Neuron (in vitro differentiated cells): ENCODE data around the gene EXTL1.

ENCODE experiments used
- H2AFZ ChIP-seq: one replicate; pipeline ENCODE4 v1.6.1; 2013; ENCODE audit warnings: low read depth, mild to moderate bottlenecking, inconsistent platforms, low read length, moderate library complexity
- H3K27me3 ChIP-seq: one replicate; pipeline ENCODE4 v1.6.1; 2013; ENCODE audit warnings: low read length; ENCODE audit not compliant: insufficient read depth
- H3K36me3 ChIP-seq: one replicate; pipeline ENCODE4 v1.6.1; 2013; ENCODE audit warnings: low read length; ENCODE audit not compliant: insufficient read depth
- H3K4me1 ChIP-seq: one replicate; pipeline ENCODE4 v1.6.1; 2013; ENCODE audit warnings: low read length; ENCODE audit not compliant: insufficient read depth
- H3K4me3 ChIP-seq: 2 replicates; pipeline ENCODE4 v1.5.1; 2013; ENCODE audit warnings: mild to moderate bottlenecking, low read length, moderate library complexity
- H3K9me3 ChIP-seq: one replicate; pipeline ENCODE4 v1.6.1; 2013; ENCODE audit warnings: low read length

EXTL1 gene

DNA sequence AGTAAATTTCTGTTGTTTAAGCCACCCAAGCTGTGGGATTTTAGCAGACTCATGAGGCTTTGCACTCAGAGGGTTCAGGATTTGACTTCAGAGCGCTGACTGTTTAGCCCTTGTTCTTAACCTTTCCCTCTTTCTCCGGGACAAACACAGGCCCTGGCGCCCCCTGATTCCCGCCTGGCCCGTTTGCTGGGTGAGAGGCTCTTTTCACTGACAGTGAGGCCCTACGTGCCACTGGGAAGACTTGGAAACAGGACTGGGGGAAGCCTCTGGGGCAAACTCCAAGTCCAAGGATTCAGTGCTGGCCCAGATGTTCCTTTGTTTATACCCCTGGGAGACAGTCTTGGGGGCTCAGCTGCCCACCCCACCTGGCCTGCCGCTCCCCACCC lies 57.6 kb downstream of the EXTL1 start:
- H3K27me3 ChIP-seq: peaks cover 11% of the 10 kb centered on the region
- no peaks in the 10 kb centered on the region for H3K4me1 ChIP-seq

DNA sequence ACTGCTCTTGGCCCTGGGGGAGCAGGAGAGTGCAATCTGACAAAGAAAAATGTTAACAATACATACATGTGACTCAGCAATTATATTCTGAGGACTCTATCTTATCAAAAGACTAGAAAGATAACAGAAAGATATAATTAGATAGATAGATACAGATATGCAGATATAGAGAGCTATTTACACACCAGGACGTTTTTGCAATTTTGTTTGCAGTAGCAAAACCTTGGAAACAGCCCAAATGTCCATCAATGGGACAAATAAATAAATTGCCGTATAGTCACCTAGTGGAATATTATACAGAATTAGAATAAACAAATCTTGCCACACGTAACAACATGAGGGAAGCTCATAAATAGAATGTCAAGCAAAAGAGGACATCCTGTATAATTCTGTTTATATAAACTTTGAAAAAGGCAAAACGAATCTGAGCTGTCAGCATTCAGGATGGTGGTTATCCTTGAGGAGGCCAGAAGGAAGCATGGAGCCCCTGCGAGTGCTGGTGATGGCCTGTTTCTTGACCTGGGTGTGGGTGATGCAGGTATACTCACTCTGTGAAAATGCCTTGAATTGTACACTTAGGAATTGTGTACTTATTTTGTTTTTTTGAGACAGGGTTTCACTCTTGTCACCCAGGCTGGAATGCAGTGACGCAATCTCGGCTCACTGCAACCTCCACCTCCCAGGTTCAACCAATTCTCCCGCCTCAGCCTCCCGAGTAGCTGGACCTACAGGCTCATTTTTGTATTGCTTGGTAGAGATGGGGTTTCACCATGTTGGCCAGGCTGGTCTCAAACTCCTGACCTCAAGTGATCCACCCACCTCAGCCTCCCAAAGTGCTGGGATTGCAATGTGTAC lies 58.6 kb downstream of the EXTL1 start:
- no peaks in the 10 kb centered on the region for H3K36me3 ChIP-seq
- H2AFZ ChIP-seq: no peak overlapping the region
- peaks cover 16% of the 10 kb centered on the region for H3K27me3 ChIP-seq
- no peaks in the 10 kb centered on the region for H3K4me1 ChIP-seq
- H3K9me3 ChIP-seq: no peaks in the 10 kb centered on the region
- H3K4me3 ChIP-seq: no peak overlapping the region

More for the DNA sequence above, 57.6 kb downstream of the EXTL1 start:
- H3K9me3 ChIP-seq: no peaks in the 10 kb centered on the region
- H2AFZ ChIP-seq: no peak overlapping the region
- H3K4me3 ChIP-seq: no peak overlapping the region
- no peaks in the 10 kb centered on the region for H3K36me3 ChIP-seq

DNA sequence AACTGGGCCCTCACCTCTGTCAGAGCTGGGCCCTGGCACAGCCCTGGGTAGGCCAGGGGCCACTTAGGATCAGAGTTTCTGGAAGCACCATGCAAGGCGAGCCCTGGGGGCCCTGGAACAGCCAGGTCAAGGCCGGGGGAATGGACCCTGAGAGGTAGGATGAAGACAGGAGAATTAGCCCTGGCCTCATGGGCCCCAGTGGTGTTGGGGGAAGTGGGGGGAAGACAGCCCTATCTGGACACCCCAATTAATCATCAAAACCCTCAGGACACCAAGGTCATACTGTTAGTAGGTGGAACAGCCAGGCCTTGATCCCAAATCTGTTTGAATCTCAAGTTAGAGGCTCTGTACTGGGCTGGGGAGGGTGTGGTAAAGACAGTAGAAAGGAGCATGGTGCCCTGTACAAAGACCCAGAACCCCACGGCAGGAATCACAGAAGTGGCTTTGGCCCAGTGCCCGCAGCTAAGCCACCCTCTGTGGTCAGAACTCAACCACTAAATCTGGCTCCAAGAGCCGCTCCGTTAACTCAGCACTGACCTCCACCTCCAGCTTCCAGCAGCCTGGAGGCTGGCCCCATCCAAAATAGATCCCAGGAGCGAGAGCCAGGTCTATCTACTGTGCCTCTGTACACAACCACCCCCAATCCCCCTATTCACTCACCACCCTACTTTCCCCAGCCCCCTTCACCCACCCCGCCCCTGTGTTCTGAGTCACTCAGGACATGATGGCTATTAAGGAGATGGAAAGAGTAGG lies 59.9 kb downstream of the EXTL1 start:
- H3K27me3 ChIP-seq: peaks cover 18% of the 10 kb centered on the region
- no peaks in the 10 kb centered on the region for H3K36me3 ChIP-seq
- H3K4me1 ChIP-seq: no peaks in the 10 kb centered on the region
- no peak overlapping the region for H3K4me3 ChIP-seq
- H3K9me3 ChIP-seq: no peaks in the 10 kb centered on the region
- H2AFZ ChIP-seq: no peak overlapping the region

DNA sequence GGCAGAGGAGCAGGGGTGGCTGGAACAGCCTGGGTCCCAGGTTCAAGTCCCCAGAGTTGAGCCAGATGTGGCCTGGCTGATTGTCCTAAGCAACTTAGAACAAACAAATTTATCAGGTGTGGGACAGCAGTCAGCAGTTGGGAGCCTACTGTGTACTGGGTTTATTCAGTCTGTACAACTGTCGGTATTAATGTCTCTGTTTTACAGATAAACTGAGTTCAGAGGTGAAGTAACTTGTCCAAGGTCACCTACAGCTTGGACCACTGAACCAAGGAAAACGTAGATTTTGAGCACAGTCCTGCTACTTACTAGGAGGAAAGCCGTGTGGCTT lies 60.4 kb downstream of the EXTL1 start:
- H3K4me3 ChIP-seq: no peak overlapping the region
- no peaks in the 10 kb centered on the region for H3K36me3 ChIP-seq
- H3K4me1 ChIP-seq: no peaks in the 10 kb centered on the region
- H3K9me3 ChIP-seq: no peaks in the 10 kb centered on the region
- no peak overlapping the region for H2AFZ ChIP-seq
- H3K27me3 ChIP-seq: peaks cover 18% of the 10 kb centered on the region

DNA sequence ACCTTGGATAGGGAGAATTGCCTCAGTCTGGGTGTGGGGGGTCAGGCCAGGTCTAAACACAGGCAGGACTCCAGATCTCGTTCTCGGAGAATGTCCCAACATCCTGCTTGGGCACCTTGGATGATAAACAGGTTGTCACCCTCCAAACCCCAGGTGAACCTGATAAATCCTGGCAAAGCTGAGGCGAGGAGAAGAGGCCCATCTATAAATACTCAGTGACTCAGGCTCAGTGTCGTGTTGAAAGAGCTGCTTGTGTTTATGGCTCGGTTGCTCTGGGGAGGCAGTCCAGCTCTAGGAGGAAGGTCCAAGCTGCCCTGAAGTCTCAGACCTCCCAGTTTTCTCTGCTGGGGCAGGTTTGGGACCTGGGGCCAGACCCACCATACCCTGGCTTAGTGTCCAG lies 61.6 kb downstream of the EXTL1 start:
- H3K4me3 ChIP-seq: no peak overlapping the region

DNA sequence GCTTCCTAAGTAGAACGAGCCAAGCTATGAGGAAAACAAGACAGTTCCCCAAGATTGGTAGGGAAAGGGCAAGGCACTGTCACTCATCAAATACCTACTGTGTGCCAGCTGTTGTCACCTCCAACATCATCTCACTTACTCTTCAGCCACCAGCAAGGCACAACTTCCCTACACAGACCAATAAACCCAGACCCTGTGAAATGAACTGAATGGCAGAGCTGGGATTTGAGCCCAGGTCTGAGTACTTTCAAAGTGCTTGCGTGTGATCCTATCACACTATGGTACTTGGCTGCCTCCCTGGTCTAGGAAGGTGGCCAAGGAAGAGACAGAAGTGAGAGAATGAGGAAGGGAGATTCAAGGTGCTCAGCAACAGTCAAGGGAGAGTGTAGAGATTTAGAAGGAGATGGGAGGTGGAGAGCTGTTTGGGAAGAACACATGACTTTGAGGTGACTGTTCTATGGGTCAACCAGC lies 62.6 kb downstream of the EXTL1 start:
- Histone ChIP-seq H3K9me3 (no peaks in the 10 kb centered on the region), H3K36me3 (no peaks in the 10 kb centered on the region), H3K4me1 (no peaks in the 10 kb centered on the region), H3K4me3 (no peak overlapping the region), H3K27me3 (peaks cover 15% of the 10 kb centered on the region), H2AFZ (no peak overlapping the region)

More for the DNA sequence above, 61.6 kb downstream of the EXTL1 start:
- no peaks in the 10 kb centered on the region for H3K9me3 ChIP-seq
- no peaks in the 10 kb centered on the region for H3K4me1 ChIP-seq
- H2AFZ ChIP-seq: no peak overlapping the region
- peaks cover 18% of the 10 kb centered on the region for H3K27me3 ChIP-seq
- no peaks in the 10 kb centered on the region for H3K36me3 ChIP-seq

DNA sequence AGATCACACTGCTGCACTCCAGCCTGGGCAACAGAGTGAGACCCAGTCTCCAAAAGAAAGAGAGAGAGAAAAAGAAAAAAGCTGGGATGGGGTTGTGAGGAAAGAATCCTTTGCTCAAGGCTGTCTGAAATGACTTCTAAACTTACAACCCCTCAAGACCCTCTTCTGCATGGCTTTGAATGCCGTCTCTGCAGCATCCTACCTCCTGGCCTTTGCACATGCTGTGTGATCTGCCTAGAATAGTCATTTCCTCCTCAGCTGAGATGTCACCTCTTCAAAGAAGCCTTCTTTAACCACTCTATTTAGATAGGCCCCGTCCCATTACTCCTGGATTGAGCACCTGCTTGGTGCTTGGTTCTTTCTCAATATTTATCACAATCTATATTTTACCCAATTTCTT lies 63.3 kb downstream of the EXTL1 start:
- Histone ChIP-seq H3K9me3 (no peaks in the 10 kb centered on the region), H2AFZ (no peak overlapping the region), H3K27me3 (peaks cover 12% of the 10 kb centered on the region)

More for the DNA sequence above, 63.3 kb downstream of the EXTL1 start:
- Histone ChIP-seq H3K36me3 (no peaks in the 10 kb centered on the region), H3K4me3 (no peak overlapping the region), H3K4me1 (no peaks in the 10 kb centered on the region)
